HG02840 (cell line): ENCODE measurements around the gene CKM.
"Not testable (repeated sequence)": the region's sequence is repeated elsewhere in the genome, so short reads cannot be mapped to it uniquely, and the experiment has no call there.

Experiments
- ATAC-seq: cut with Tn5 transposase; IDR thresholded peaks from one replicate; pipeline ENCODE4 v1.9.1; 2021; ENCODE audit warnings: mild to moderate bottlenecking, moderate library complexity, moderate number of reproducible peaks; ENCODE audit not compliant: unreplicated experiment, low FRiP score

The CKM gene

GRCh38 chr19:45294291-45295029, 28.2 kb downstream of the CKM start:
- ATAC-seq: no peak

GRCh38 chr19:45293682-45294081, 29.0 kb downstream of the CKM start:
- ATAC-seq: no peak

GRCh38 chr19:45291834-45292233, 30.8 kb downstream of the CKM start:
- no peak for ATAC-seq

GRCh38 chr19:45290381-45290931, 32.2 kb downstream of the CKM start:
- no peak for ATAC-seq

- ATAC-seq: no peak
Measured at GRCh38 chr19:45283443-45284033, 39.1 kb downstream of the CKM start.

GRCh38 chr19:45280471-45280961, 42.2 kb downstream of the CKM start:
- ATAC-seq: no peak

GRCh38 chr19:45279587-45280192, 43.0 kb downstream of the CKM start:
- no peak for ATAC-seq

- no peak for ATAC-seq
Measured at GRCh38 chr19:45278087-45278486, 44.6 kb downstream of the CKM start.

GRCh38 chr19:45276284-45276687, 46.4 kb downstream of the CKM start:
- ATAC-seq: no peak

- ATAC-seq: no peak
Measured at GRCh38 chr19:45275370-45275971, 47.2 kb downstream of the CKM start.

GRCh38 chr19:45273521-45273855, 49.2 kb downstream of the CKM start:
- no peak for ATAC-seq

- ATAC-seq: no peak
Measured at GRCh38 chr19:45271735-45272108, 51.0 kb downstream of the CKM start.

- no peak for ATAC-seq
Measured at GRCh38 chr19:45271098-45271734, 51.5 kb downstream of the CKM start.

- not testable (repeated sequence) for ATAC-seq
Measured at GRCh38 chr19:45269939-45270338, 52.7 kb downstream of the CKM start.

GRCh38 chr19:45267296-45267695, 55.4 kb downstream of the CKM start:
- ATAC-seq: no peak

- no peak for ATAC-seq
Measured at GRCh38 chr19:45265375-45265774, 57.3 kb downstream of the CKM start.

- no peak for ATAC-seq
Measured at GRCh38 chr19:45264781-45265317, 57.8 kb downstream of the CKM start.

GRCh38 chr19:45263013-45263412, 59.7 kb downstream of the CKM start:
- ATAC-seq: no peak

- no peak for ATAC-seq
Measured at GRCh38 chr19:45262570-45262969, 60.1 kb downstream of the CKM start.

- no peak for ATAC-seq
Measured at GRCh38 chr19:45258862-45259261, 63.8 kb downstream of the CKM start.
